Fibroblast of peridontal ligament (primary cell): ENCODE data around the gene USP9X.
"Not testable (repeated sequence)": the region's sequence is repeated elsewhere in the genome, so short reads cannot be mapped to it uniquely, and the experiment has no call there.

Source experiments
- DNase-seq: peaks from one replicate; pipeline ENCODE4 v3.0.0-alpha.2; 2010; ENCODE audit errors: extremely low read depth

USP9X gene

GRCh38 chrX:41085878-41086626 is 807 bp downstream of the USP9X start:
- DNase-seq: peak; percentile 33

- no peak for DNase-seq
Measured at GRCh38 chrX:41086627-41086932, 1.3 kb downstream of the USP9X start.

GRCh38 chrX:41087201-41087600 is 2.0 kb downstream of the USP9X start:
- DNase-seq: no peak

- DNase-seq: no peak
Measured at GRCh38 chrX:41090568-41091238, 5.5 kb downstream of the USP9X start.

GRCh38 chrX:41092776-41093175 is 7.5 kb downstream of the USP9X start:
- no peak for DNase-seq

- no peak for DNase-seq
Measured at GRCh38 chrX:41095174-41095573, 9.9 kb downstream of the USP9X start.

GRCh38 chrX:41095908-41096307 is 10.7 kb downstream of the USP9X start:
- DNase-seq: no peak

- DNase-seq: peak; percentile 43
Measured at GRCh38 chrX:41096339-41096955, 11.2 kb downstream of the USP9X start.

- no peak for DNase-seq
Measured at GRCh38 chrX:41097326-41097725, 12.1 kb downstream of the USP9X start.

GRCh38 chrX:41100200-41100599 is 15.0 kb downstream of the USP9X start:
- DNase-seq: no peak

- no peak for DNase-seq
Measured at GRCh38 chrX:41100819-41101218, 15.6 kb downstream of the USP9X start.

- no peak for DNase-seq
Measured at GRCh38 chrX:41105005-41105404, 19.8 kb downstream of the USP9X start.

GRCh38 chrX:41106257-41106656 is 21.0 kb downstream of the USP9X start:
- DNase-seq: not testable (repeated sequence)

- DNase-seq: no peak
Measured at GRCh38 chrX:41108007-41108406, 22.8 kb downstream of the USP9X start.

GRCh38 chrX:41108463-41109205 is 23.4 kb downstream of the USP9X start:
- no peak for DNase-seq

GRCh38 chrX:41110801-41111625 is 25.8 kb downstream of the USP9X start:
- no peak for DNase-seq

GRCh38 chrX:41115104-41115425 is 29.8 kb downstream of the USP9X start:
- DNase-seq: peak; percentile 48

- no peak for DNase-seq
Measured at GRCh38 chrX:41116948-41117347, 31.7 kb downstream of the USP9X start.

- no peak for DNase-seq
Measured at GRCh38 chrX:41118156-41118555, 32.9 kb downstream of the USP9X start.

GRCh38 chrX:41119803-41120202 is 34.6 kb downstream of the USP9X start:
- DNase-seq: no peak

GRCh38 chrX:41121766-41122165 is 36.5 kb downstream of the USP9X start:
- DNase-seq: no peak
